Endothelial cell of umbilical vein (primary cell): ENCODE measurements around the gene FMN1. TPM values are rescaled to one million over a fixed set of nuclear protein-coding genes. Genes with fewer than 3 reads are reported as not detected.

ENCODE experiments used
- BruUV-seq: library from RNA; stranded (reverse); fragments of 400-500 nt; replicated peaks from 2 replicates; lab custom pipeline; 2021; lab: Mats Ljungman, UMichigan
- CTCF ChIA-PET: fragments of 300-600, 350-600 bp; sonication (Branson Sonifier 250); formaldehyde crosslinking; loops from one replicate; lab custom pipeline; 2021; ENCODE audit warnings: antibody characterized with exemption, inconsistent platforms; lab: Charles Lee
- POLR2A ChIA-PET: fragments of 300-600, 350-600 bp; sonication (Branson Sonifier 250); formaldehyde crosslinking; loops from one replicate; lab custom pipeline; 2021; ENCODE audit warnings: antibody characterized with exemption, inconsistent platforms; lab: Charles Lee
- DNase-seq: peaks from one replicate; pipeline ENCODE4 v3.0.0-alpha.2; 2011; ENCODE audit warnings: low read depth, low spot score
- FAIRE-seq: peaks from 2 replicates; lab custom pipeline; 2011; peaks lifted over from hg19 to GRCh38; lab: Jason Lieb, UNC
- H2AFZ ChIP-seq: 2 replicates; pipeline ENCODE4 v1.6.0; 2012; ENCODE audit warnings: low read depth, low read length, control low read depth, inconsistent platforms
- H3K27ac ChIP-seq: 2 replicates; pipeline ENCODE4 v1.5.1; 2011; ENCODE audit warnings: low read depth, mild to moderate bottlenecking, control low read depth, low read length, moderate library complexity; ENCODE audit not compliant: insufficient read depth
- H3K27me3 ChIP-seq, 2 experiments: 2 replicates each; pipeline versions ENCODE4 v1.6.0 to v1.6.1; 2011; ENCODE audit warnings: low read length in 2 of 2, mixed read lengths in 1 of 2; ENCODE audit not compliant: control insufficient read depth in 2 of 2, insufficient read depth in 2 of 2
- H3K36me3 ChIP-seq, 2 experiments: 2 replicates in 1 of 2; 3 replicates in 1 of 2; pipeline ENCODE4 v1.5.1; 2011; ENCODE audit warnings: low read length in 2 of 2, mild to moderate bottlenecking in 1 of 2, moderate library complexity in 1 of 2; ENCODE audit not compliant: control insufficient read depth in 2 of 2, insufficient read depth in 2 of 2; ENCODE audit errors: extremely low read depth in 1 of 2
- H3K4me1 ChIP-seq: 3 replicates; pipeline ENCODE4 v1.5.1; 2011; ENCODE audit warnings: mild to moderate bottlenecking, low read length; ENCODE audit not compliant: control insufficient read depth, insufficient read depth; ENCODE audit errors: extremely low read depth
- H3K4me2 ChIP-seq: 2 replicates; pipeline ENCODE4 v1.6.1; 2011; ENCODE audit warnings: low read length, control low read depth, mixed read lengths; ENCODE audit not compliant: insufficient read depth
- H3K4me3 ChIP-seq, 3 experiments: fragments of 200-600 bp in 1 of 3; sonication (generic), shearing (Covaris generic) in 1 of 3; replicated peaks in 1 of 3; 2 replicates each; pipeline ENCODE4 v1.5.1; 2011 to 2016; ENCODE audit warnings: control low read depth in 3 of 3, low read length in 3 of 3, mild to moderate bottlenecking in 2 of 3, inconsistent platforms in 1 of 3, low read depth in 1 of 3, moderate library complexity in 1 of 3; ENCODE audit not compliant: insufficient read depth in 1 of 3
- H3K79me2 ChIP-seq: 2 replicates; pipeline ENCODE4 v1.6.0; 2012; ENCODE audit warnings: low read length, inconsistent platforms; ENCODE audit not compliant: control insufficient read depth, insufficient read depth
- H3K9ac ChIP-seq: replicated peaks from 2 replicates; pipeline ENCODE3; 2011; ENCODE audit warnings: low read length, control low read depth; ENCODE audit not compliant: insufficient read depth; ENCODE audit errors: extremely low read depth
- H3K9me1 ChIP-seq: replicated peaks from 3 replicates; pipeline ENCODE4 v1.6.0; 2011; ENCODE audit warnings: mild to moderate bottlenecking, low read length; ENCODE audit not compliant: control insufficient read depth, insufficient read depth; ENCODE audit errors: extremely low read depth
- H3K9me3 ChIP-seq: replicated peaks from 2 replicates; pipeline ENCODE4 v1.5.1; 2012; ENCODE audit warnings: low read length, inconsistent platforms; ENCODE audit not compliant: control insufficient read depth, insufficient read depth
- H4K20me1 ChIP-seq: replicated peaks from 2 replicates; pipeline ENCODE3; 2011; ENCODE audit warnings: mild to moderate bottlenecking, low read length; ENCODE audit not compliant: control insufficient read depth, insufficient read depth; ENCODE audit errors: extremely low read depth
- CTCF ChIP-seq, 2 donors: IDR thresholded peaks; 1 replicate in 1 of 2; 2 replicates in 1 of 2; pipeline ENCODE4 v1.5.1; 2011; ENCODE audit warnings: low read length in 2 of 2, mild to moderate bottlenecking in 2 of 2, moderate library complexity in 2 of 2, control low read depth in 1 of 2, inconsistent platforms in 1 of 2, low read depth in 1 of 2; ENCODE audit not compliant: insufficient read depth in 1 of 2; ENCODE audit errors: extremely low read depth in 1 of 2
- EZH2 ChIP-seq: IDR thresholded peaks from 2 replicates; pipeline ENCODE4 v1.6.1; 2012; ENCODE audit warnings: borderline replicate concordance, low read depth, mild to moderate bottlenecking, moderate library complexity, low read length, inconsistent platforms; ENCODE audit not compliant: severe bottlenecking
- FOS ChIP-seq: IDR thresholded peaks from 2 replicates; pipeline ENCODE4 v1.6.1; 2011; ENCODE audit warnings: mild to moderate bottlenecking, low read length, moderate library complexity, borderline replicate concordance; ENCODE audit not compliant: insufficient read depth
- GATA2 ChIP-seq: IDR thresholded peaks from 2 replicates; pipeline ENCODE4 v1.7.0; 2011; ENCODE audit warnings: low read depth, mild to moderate bottlenecking, moderate library complexity, mixed read lengths, low read length; ENCODE audit not compliant: insufficient read length, insufficient read depth
- JUN ChIP-seq: IDR thresholded peaks from 2 replicates; pipeline ENCODE4 v1.6.1; 2011; ENCODE audit warnings: borderline replicate concordance, low read depth; ENCODE audit not compliant: insufficient read length, insufficient read depth
- MAX ChIP-seq: IDR thresholded peaks from 2 replicates; pipeline ENCODE4 v1.6.1; 2011; ENCODE audit not compliant: insufficient read depth, insufficient read length
- MYC ChIP-seq: IDR thresholded peaks from one replicate; pipeline ENCODE4 v1.6.1; 2011; ENCODE audit warnings: mild to moderate bottlenecking, low read depth, low read length
- POLR2A ChIP-seq: IDR thresholded peaks from 2 replicates; pipeline ENCODE4 v1.6.1; 2012; ENCODE audit warnings: low read depth, mild to moderate bottlenecking, control low read depth, low read length
- POLR2AphosphoS5 ChIP-seq: IDR thresholded peaks from 2 replicates; pipeline ENCODE4 v1.6.1; 2012; ENCODE audit warnings: low read depth, mild to moderate bottlenecking, control low read depth, low read length, moderate library complexity; ENCODE audit not compliant: insufficient read depth
- dilution Hi-C: fragments of 300-500 bp; cut with MboI; formaldehyde crosslinking; loops from one replicate; pipeline ENCODE4 v1.15.0; 2019; ENCODE audit warnings: low sequenced_read_pairs; ENCODE audit not compliant: extremely low pct_ligation_motif_present
- intact Hi-C: fragments of 100-400 bp; cut with micrococcal nuclease; formaldehyde crosslinking; loops from one replicate; pipeline ENCODE4 v1.10.0; 2022
- polyA plus RNA-seq, 4 experiments: library from polyadenylated mRNA; depleted of rRNA in 3 of 4; stranded (reverse) in 3 of 4; unstranded in 1 of 4; fragments of >200 nt; gene quantifications; 2 replicates each; pipeline versions ENCODE4 v1.2.1 to v1.2.3, GENCODE V29; 2011 to 2012; ENCODE audit warnings: missing spikeins in 1 of 4
- total RNA-seq: library from RNA; stranded (reverse); gene quantifications from 2 replicates; pipeline ENCODE4 v1.2.3, GENCODE V29; 2021

FMN1 gene
- total and polyA plus RNA-seq, 2 donors (not counting 3 experiments of a cell fraction or from before 2014, with no cell fraction given), result 0.01 to 0.29 TPM

GRCh38 chr15:32993285-32993684, 201.2 kb downstream of the FMN1 start:
- Histone ChIP-seq H3K4me2 (no peak overlapping the region), H3K79me2 (no peaks in the 10 kb centered on the region), H3K36me3 (no peaks in the 10 kb centered on the region), H4K20me1 (no peaks in the 10 kb centered on the region), H3K9me3 (no peaks in the 10 kb centered on the region), H3K4me1 (no peaks in the 10 kb centered on the region), H3K27ac (no peak overlapping the region), H3K27me3 (peaks cover 3% of the 10 kb centered on the region in 2 experiments), H3K9ac (no peak overlapping the region), H2AFZ (no peak overlapping the region), H3K9me1 (no peaks in the 10 kb centered on the region), H3K4me3 (no peak overlapping the region)
- intact Hi-C loops (loop anchor here (10.0 kb wide), 1 partner anchor 148 kb away; no protein-coding TSS in a partner anchor), dilution Hi-C loops (loop anchor here (25.0 kb wide), 1 partner anchor 306 kb away; no protein-coding TSS in a partner anchor)
- no TSS peak for BruUV-seq
- DNase-seq (no peak), FAIRE-seq (no peak)
- no peak for TF ChIP-seq JUN
- no peak for TF ChIP-seq MAX
- no peak for TF ChIP-seq CTCF (IDR thresholded peaks at IDR 0.05; ENCODE audit: extremely low read depth in 1 of 2, insufficient read depth in 1 of 2, low read depth in 1 of 2, low read length in 2 of 2)
- no peak for TF ChIP-seq FOS
- TF ChIP-seq GATA2, result no peak
- TF ChIP-seq MYC, result no peak
- TF ChIP-seq POLR2AphosphoS5, result no peak
- no peak for TF ChIP-seq POLR2A
- TF ChIP-seq EZH2, result no peak
- CTCF ChIA-PET, result interaction anchor here (0.6 to 10.9 kb wide), 18 partner anchors 10 to 349 kb away, joined by 3 to 226 read pairs (median 6); no protein-coding TSS in a partner anchor
- POLR2A ChIA-PET, result no interaction called here
